Germinal center (tissue), 1 donor: Measurements from ENCODE around the gene PRR15L.
A peak's percentile ranks its signal among the peaks of the same experiment; 100 is the strongest.

Experiments
- DNase-seq: peaks from one replicate; pipeline ENCODE4 v3.0.0; 2012; ENCODE audit warnings: mixed read lengths, low spot score

PRR15L gene

DNA sequence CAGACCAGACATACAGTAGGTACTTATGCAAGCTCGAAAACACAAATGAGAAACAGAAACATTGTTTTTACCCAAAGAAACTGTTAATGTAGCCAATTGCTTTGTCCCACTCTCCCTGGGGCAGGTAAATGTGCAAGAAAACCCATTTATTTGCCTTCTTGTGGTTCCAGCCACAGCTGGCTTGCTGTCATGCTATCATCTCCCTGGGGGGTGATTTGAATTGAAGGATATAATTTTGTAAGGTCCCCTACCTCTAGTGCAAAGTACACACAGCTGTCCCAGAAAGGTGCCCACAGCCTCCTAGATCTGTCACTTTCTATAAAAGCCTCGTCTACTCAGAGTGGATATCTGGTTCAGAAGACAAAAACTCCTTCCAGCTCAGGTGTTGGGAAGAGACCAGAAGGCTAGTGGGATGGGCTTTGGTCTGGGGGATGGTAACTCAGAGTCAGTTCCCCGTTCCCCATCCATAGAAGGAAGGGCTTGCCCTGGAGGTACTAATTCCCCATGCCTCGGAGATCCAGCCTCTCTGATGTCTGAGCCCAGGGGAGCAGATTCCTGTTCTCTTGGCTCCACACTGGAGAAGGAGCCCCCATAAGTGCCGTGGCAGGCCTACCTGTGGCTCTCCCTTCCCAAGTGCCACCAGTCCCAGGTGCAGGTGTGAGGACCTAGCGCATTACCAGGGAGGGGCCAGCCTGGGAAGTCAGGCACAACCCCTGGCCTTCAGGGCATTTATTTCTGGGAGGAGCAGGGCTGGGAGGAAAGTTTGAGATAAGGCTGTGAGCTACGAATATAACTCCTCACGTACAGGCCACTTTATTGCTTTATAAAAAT is 2.4 kb upstream of the PRR15L start:
- no peak for DNase-seq

- DNase-seq = no peak
Measured at GRCh38 chr17:47956791-47957590, 692 bp downstream of the PRR15L start.

DNA sequence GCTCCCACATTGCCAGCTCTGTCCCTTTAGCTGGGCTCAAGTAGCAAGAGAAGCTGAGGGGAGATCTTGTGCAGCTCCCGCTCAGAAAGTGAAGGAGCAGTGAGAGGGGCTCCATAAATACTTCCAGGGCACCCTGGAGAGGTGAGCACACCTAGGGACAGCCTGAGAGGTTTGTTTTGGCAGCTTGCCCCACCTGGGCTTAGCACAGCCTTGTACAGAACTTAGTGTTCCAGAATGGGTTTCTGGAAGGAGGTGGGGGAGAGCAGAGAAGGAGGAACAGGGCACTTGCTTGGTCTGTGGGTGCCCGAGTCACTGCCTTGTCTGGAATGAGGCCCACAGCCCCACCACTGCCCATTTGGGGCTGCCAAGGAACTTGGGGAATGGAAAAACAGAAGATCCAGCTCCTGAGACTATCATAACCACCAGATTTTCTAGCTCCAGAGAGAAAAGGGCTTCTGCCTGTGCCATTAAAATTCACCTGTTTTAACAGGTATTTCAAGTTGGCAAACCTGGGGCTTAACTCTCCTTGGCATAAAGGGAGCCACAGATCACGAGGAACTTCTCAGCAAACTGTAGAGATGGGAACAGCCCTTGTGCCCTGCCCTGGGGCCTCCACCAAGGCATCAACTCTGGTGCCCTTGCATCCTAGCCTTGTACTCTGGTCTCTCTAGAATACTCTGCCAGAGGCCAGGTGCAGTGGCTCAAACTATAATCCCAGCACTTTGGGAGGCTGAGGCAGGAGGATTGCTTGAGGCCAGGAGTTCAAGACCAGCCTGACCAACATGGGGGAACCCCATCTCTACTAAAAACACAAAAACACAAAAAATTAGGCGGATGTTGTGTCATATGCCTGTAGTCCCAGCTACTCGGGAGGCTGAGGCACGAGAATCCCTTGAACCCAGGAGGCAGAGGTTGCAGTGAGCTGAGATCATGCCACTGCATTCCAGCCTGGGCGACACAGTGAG is 1.9 kb downstream of the PRR15L start:
- DNase-seq = no peak

- no peak for DNase-seq
Measured at GRCh38 chr17:47953909-47954308, 3.8 kb downstream of the PRR15L start.

GRCh38 chr17:47952171-47953021 is 5.3 kb downstream of the PRR15L start:
- DNase-seq = no peak

GRCh38 chr17:47950448-47950847 is 7.2 kb downstream of the PRR15L start:
- DNase-seq = no peak

- DNase-seq = no peak
Measured at GRCh38 chr17:47949946-47950345, 7.7 kb downstream of the PRR15L start.

DNA sequence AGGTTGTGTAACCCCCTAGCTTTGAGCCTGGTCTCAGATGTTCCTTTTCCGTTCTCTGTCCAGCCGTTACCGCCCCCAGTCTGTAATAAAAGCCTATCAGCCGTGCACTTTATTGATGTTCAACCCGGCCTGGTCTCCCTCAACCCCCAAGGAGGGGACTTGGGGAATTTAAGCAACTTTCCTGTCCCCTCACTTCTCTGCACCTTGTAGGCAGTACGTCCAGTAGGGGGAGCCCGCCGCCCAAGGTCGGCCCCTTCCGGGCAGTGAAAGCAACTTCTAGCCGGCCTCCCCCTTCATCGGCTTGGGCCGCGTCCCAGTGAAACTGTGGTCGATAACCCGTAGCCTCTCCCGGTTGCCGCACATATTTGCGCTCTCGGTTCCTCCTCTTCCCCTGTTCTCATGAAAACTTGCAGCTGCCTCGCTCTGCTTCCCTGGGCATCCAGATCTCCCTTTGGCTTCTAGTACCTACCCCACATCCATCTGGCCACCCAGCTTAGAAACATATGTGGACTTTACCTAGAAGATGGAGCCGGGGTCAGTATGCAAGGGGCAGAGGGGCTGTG is 8.4 kb downstream of the PRR15L start:
- DNase-seq = peak; percentile 76

- no peak for DNase-seq
Measured at GRCh38 chr17:47948706-47949196, 8.9 kb downstream of the PRR15L start.

DNA sequence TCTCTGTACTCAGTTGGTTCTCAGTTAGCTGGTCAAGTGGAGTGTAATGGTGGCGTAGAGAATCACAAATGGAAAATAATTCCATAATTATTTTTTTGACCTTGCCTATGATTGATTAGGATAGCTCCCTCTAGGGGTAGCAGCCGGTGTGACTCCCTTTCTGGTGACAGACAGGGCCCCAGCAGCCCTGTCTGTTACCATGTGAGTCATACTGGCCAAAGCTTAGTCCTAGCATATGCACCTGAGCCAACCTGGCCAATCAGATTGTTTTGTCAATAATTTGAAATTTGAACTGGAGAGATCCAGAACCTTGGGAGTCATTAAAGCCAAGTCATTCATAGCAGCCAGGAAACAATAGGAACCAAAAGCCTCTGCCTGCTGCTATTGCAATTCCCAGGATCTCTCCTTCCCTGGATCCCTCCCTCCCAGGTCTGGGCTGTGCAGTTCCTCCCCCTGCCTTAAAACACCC is 10.7 kb downstream of the PRR15L start:
- peak; percentile 85 for DNase-seq

DNA sequence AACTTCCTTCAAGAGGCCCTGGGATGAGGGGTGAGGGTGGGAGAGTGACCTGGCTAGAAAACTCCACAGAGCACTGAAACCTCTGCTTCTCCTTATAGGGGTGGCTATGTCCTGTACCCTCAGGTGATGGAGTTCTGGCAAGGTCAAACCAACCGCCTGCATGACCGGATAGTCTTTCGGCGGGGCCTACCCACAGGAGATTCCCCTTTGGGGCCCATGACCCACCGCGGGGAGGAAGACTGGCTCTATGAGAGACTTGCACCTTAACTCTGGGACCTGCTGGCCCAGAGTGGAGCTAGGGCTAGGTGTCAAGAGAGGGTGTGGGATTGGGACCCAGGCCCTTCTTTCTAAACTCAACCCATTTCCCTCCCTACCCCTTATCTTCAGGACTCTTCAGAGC is 11.2 kb downstream of the PRR15L start:
- DNase-seq = no peak

GRCh38 chr17:47945529-47946508 is 11.9 kb downstream of the PRR15L start:
- DNase-seq = no peak

GRCh38 chr17:47945080-47945479 is 12.6 kb downstream of the PRR15L start:
- no peak for DNase-seq

GRCh38 chr17:47942568-47942967 is 15.1 kb downstream of the PRR15L start:
- no peak for DNase-seq

DNA sequence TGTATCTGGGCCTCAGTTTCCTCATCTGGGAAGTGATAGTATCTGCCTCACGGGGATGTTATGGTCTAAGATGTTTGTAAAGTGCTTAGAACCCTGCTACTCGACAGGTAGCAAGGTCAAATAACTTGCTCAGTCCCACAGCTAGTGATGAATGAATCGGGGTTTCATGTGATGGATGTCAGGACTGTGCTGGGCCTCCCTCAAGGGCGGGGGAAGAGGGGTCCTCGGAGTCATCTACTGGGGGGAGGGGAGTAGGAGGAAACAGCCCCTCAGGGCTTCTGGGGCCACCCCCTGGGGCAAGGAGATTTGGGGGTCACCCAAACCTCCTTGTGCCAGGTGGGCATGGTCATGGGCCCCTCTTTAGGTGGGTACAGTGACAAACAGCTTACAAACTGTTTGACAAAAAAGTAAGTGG is 15.6 kb downstream of the PRR15L start:
- no peak for DNase-seq

DNA sequence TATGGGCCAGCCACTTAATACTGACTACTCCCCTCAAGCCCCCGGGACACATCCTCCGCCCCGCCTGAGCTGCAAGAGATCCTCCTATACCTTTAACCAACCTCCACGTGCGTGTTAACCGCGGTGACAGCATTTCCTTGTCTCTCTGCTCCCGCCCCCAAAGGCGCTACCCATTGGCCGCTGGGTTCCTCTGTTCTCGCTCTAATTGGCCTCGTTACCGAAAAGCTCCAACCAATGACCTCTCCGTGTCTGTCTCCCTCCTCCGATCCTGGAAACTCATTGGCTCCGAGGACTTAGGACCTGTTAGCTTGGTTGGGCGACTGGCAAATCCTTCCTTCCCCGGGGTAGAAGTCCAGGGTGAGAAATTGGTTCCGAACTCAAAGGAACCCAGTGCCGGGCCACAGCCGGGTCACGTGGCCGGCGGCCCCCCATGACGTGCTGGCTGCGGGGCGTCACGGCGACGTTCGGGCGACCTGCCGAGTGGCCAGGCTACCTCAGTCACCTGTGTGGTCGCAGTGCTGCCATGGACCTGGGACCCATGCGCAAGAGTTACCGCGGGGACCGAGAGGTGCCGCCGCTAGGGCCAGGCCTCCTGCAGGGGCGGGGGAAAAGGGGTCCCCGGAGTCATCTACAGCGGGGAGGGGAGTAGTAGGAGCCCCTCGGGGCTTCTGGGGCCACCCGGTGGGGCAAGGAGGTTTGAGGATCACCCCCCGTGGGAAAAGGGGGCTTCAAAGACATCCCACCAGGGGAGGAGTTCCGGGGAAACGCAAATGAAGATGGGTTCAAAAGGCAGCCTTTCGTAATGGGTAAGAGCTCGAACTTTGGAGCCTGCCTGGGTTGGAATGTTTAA is 16.2 kb downstream of the PRR15L start, which contains the start of gene PNPO:
Gene PNPO (plus strand): TSS at position 326 of the 850 bp plus-strand sequence. CDS start 105 bp downstream, at position 431.
- peak; percentile 96 for DNase-seq

GRCh38 chr17:47937941-47938340 is 19.7 kb downstream of the PRR15L start:
- no peak for DNase-seq

- no peak for DNase-seq
Measured at GRCh38 chr17:47935961-47936360, 21.7 kb downstream of the PRR15L start.
